H1 (cell line): ENCODE measurements around the gene CNPY3. TPM values are rescaled to one million over a fixed set of nuclear protein-coding genes. Genes with fewer than 3 reads are reported as not detected.

Experiments used
- CTCF ChIA-PET: fragments of 300-600 bp; sonication (Branson Sonifier 250); formaldehyde crosslinking; loops from one replicate; lab custom pipeline; 2021; ENCODE audit not compliant: partially characterized antibody; lab: Charles Lee
- POLR2A ChIA-PET: fragments of 300-600 bp; sonication (Branson Sonifier 250); formaldehyde crosslinking; loops from one replicate; lab custom pipeline; 2021; ENCODE audit warnings: inconsistent platforms; ENCODE audit not compliant: partially characterized antibody; lab: Charles Lee
- DNase-seq, 2 experiments: peaks; one replicate each; pipeline versions ENCODE4 v3.0.0 to v3.0.0-alpha.2; 2010 to 2022; ENCODE audit warnings: low spot score in 2 of 2, low read depth in 1 of 2, mixed read lengths in 1 of 2
- FAIRE-seq: peaks from 2 replicates; lab custom pipeline; 2011; peaks lifted over from hg19 to GRCh38; lab: Jason Lieb, UNC
- H2AFZ ChIP-seq: 2 replicates; pipeline ENCODE4 v1.8.1; 2012; ENCODE audit warnings: low read length, inconsistent platforms
- H2AK5ac ChIP-seq: 2 replicates; pipeline ENCODE4 v1.6.1; 2013; ENCODE audit warnings: low read depth, low read length
- H2BK120ac ChIP-seq: replicated peaks from 2 replicates; pipeline ENCODE3; 2013; ENCODE audit warnings: low read depth, low read length, inconsistent platforms
- H2BK12ac ChIP-seq: 2 replicates; pipeline ENCODE4 v1.6.1; 2013; ENCODE audit warnings: low read depth, low read length
- H2BK15ac ChIP-seq: 2 replicates; pipeline ENCODE4 v1.6.1; 2013; ENCODE audit warnings: low read length
- H2BK20ac ChIP-seq: 2 replicates; pipeline ENCODE4 v1.6.1; 2013; ENCODE audit warnings: low read length
- H2BK5ac ChIP-seq: 2 replicates; pipeline ENCODE4 v1.6.1; 2013; ENCODE audit warnings: low read depth, low read length
- H3K14ac ChIP-seq: 2 replicates; pipeline ENCODE4 v1.6.1; 2013; ENCODE audit warnings: inconsistent platforms; ENCODE audit not compliant: insufficient read length
- H3K18ac ChIP-seq: 2 replicates; pipeline ENCODE4 v1.6.1; 2013; ENCODE audit warnings: low read length; ENCODE audit errors: extremely low read depth
- H3K23ac ChIP-seq: 2 replicates; pipeline ENCODE4 v1.6.1; 2013; ENCODE audit warnings: inconsistent platforms; ENCODE audit not compliant: insufficient read length
- H3K23me2 ChIP-seq: 2 replicates; pipeline ENCODE4 v1.6.1; 2013; ENCODE audit warnings: low read depth, low read length
- H3K27ac ChIP-seq: 2 replicates; pipeline ENCODE4 v1.6.1; 2011; ENCODE audit warnings: low read depth, low read length, inconsistent platforms
- H3K27me3 ChIP-seq, 4 experiments: replicated peaks in 1 of 4; 1 replicate in 1 of 4; 2 replicates in 3 of 4; pipeline versions ENCODE4 v1.6.1 to v1.8.1; 2011 to 2013; ENCODE audit warnings: low read length in 3 of 4, mild to moderate bottlenecking in 3 of 4, inconsistent platforms in 2 of 4, mixed read lengths in 2 of 4, moderate library complexity in 1 of 4; ENCODE audit not compliant: control insufficient read depth in 3 of 4, insufficient read depth in 3 of 4; ENCODE audit errors: extremely low read depth in 1 of 4
- H3K36me3 ChIP-seq, 4 experiments: 2 replicates each; pipeline versions ENCODE4 v1.6.1 to v1.8.1; 2011 to 2013; ENCODE audit warnings: mild to moderate bottlenecking in 4 of 4, low read length in 3 of 4, moderate library complexity in 2 of 4, control low read depth in 1 of 4, inconsistent platforms in 1 of 4; ENCODE audit not compliant: insufficient read depth in 4 of 4, control insufficient read depth in 2 of 4
- H3K4ac ChIP-seq: replicated peaks from 2 replicates; pipeline ENCODE3; 2013; ENCODE audit warnings: low read length, low read depth, mixed read lengths, inconsistent platforms; ENCODE audit not compliant: insufficient read length
- H3K4me1 ChIP-seq, 4 experiments: replicated peaks in 1 of 4; 1 replicate in 1 of 4; 2 replicates in 3 of 4; pipeline versions ENCODE4 v1.6.1 to v1.8.1; 2011 to 2013; ENCODE audit warnings: low read length in 3 of 4, inconsistent platforms in 2 of 4, mixed read lengths in 1 of 4; ENCODE audit not compliant: insufficient read depth in 4 of 4, control insufficient read depth in 3 of 4
- H3K4me2 ChIP-seq, 2 experiments: 2 replicates each; pipeline versions ENCODE4 v1.6.1 to v1.8.1; 2011 to 2013; ENCODE audit warnings: low read depth in 2 of 2, low read length in 2 of 2, control low read depth in 1 of 2, inconsistent platforms in 1 of 2, mild to moderate bottlenecking in 1 of 2; ENCODE audit not compliant: insufficient read depth in 1 of 2
- H3K4me3 ChIP-seq, 4 experiments: fragments of 200-600, 300-600 bp in 1 of 4; sonication (generic), shearing (Covaris generic), sonication (Bioruptor Twin) in 1 of 4; 2 replicates each; pipeline versions ENCODE4 v1.5.1 to v1.8.1; 2011 to 2016; ENCODE audit warnings: low read length in 4 of 4, low read depth in 3 of 4, control low read depth in 2 of 4, inconsistent platforms in 2 of 4, mild to moderate bottlenecking in 2 of 4, mixed read lengths in 1 of 4, moderate library complexity in 1 of 4; ENCODE audit not compliant: insufficient read depth in 2 of 4; ENCODE audit errors: extremely low read depth in 1 of 4
- H3K56ac ChIP-seq: replicated peaks from 2 replicates; pipeline ENCODE3; 2013; ENCODE audit warnings: low read depth, mild to moderate bottlenecking, mixed read lengths, low read length, inconsistent platforms; ENCODE audit not compliant: insufficient read length
- H3K79me1 ChIP-seq: 2 replicates; pipeline ENCODE4 v1.6.1; 2013; ENCODE audit warnings: low read depth, low read length, control low read depth
- H3K79me2 ChIP-seq, 2 experiments: 2 replicates each; pipeline versions ENCODE4 v1.6.1 to v1.8.1; 2012 to 2013; ENCODE audit warnings: low read length in 2 of 2, mild to moderate bottlenecking in 2 of 2, inconsistent platforms in 1 of 2; ENCODE audit not compliant: insufficient read depth in 2 of 2, control insufficient read depth in 1 of 2
- H3K9ac ChIP-seq, 4 experiments: replicated peaks in 1 of 4; 1 replicate in 1 of 4; 2 replicates in 3 of 4; pipeline versions ENCODE4 v1.6.1 to v1.8.1; 2011 to 2013; ENCODE audit warnings: low read depth in 3 of 4, low read length in 3 of 4, control low read depth in 2 of 4, mild to moderate bottlenecking in 2 of 4, moderate library complexity in 2 of 4, inconsistent platforms in 1 of 4; ENCODE audit errors: extremely low read depth in 1 of 4
- H3K9me3 ChIP-seq, 2 experiments: 2 replicates each; pipeline versions ENCODE4 v1.6.1 to v1.8.1; 2012 to 2013; ENCODE audit warnings: mild to moderate bottlenecking in 2 of 2, moderate library complexity in 2 of 2, control low read depth in 1 of 2, inconsistent platforms in 1 of 2, low read depth in 1 of 2, low read length in 1 of 2, mixed read lengths in 1 of 2; ENCODE audit not compliant: insufficient read depth in 2 of 2
- H4K20me1 ChIP-seq, 2 experiments: replicated peaks in 1 of 2; 2 replicates each; pipeline versions ENCODE3 to v1.8.1; 2011 to 2013; ENCODE audit warnings: inconsistent platforms in 2 of 2, low read length in 2 of 2, mild to moderate bottlenecking in 1 of 2; ENCODE audit not compliant: insufficient read depth in 2 of 2, control insufficient read depth in 1 of 2
- H4K5ac ChIP-seq: 2 replicates; pipeline ENCODE4 v1.6.1; 2013; ENCODE audit warnings: low read length, low read depth, mixed read lengths, inconsistent platforms; ENCODE audit not compliant: insufficient read length
- H4K8ac ChIP-seq: 2 replicates; pipeline ENCODE4 v1.8.0; 2013; ENCODE audit warnings: mild to moderate bottlenecking, moderate library complexity, low read length, inconsistent platforms; ENCODE audit not compliant: insufficient read depth; ENCODE audit errors: extremely low read depth
- H4K91ac ChIP-seq: replicated peaks from 2 replicates; pipeline ENCODE3; 2013; ENCODE audit warnings: low read length, mixed read lengths, inconsistent platforms; ENCODE audit not compliant: insufficient read length
- ASH2L ChIP-seq: fragments of 200-600, 300-600 bp; sonication (generic); IDR thresholded peaks from one replicate; pipeline ENCODE4 v1.7.1; 2017; ENCODE audit warnings: low read length
- ATF2 ChIP-seq: IDR thresholded peaks from 2 replicates; pipeline ENCODE4 v1.6.1; 2012; ENCODE audit warnings: low read length, inconsistent platforms
- CEBPB ChIP-seq: IDR thresholded peaks from 2 replicates; pipeline ENCODE4 v1.6.1; 2012; ENCODE audit warnings: low read depth, low read length
- EGR1 ChIP-seq: IDR thresholded peaks from 2 replicates; pipeline ENCODE4 v1.6.1; 2011; ENCODE audit warnings: low read depth, low read length, borderline replicate concordance
- JUN ChIP-seq: IDR thresholded peaks from 2 replicates; pipeline ENCODE4 v1.6.1; 2011; ENCODE audit warnings: low read depth, mild to moderate bottlenecking, improper control_type of control experiment, low read length
- NRF1 ChIP-seq: IDR thresholded peaks from 2 replicates; pipeline ENCODE4 v1.6.1; 2011; ENCODE audit warnings: mild to moderate bottlenecking, low read depth, low read length, improper control_type of control experiment
- PHF8 ChIP-seq: fragments of 200-600 bp; sonication (generic); conservative IDR thresholded peaks from 2 replicates; pipeline ENCODE4 v1.7.1; 2012; ENCODE audit warnings: low read depth, mild to moderate bottlenecking, inconsistent platforms, low read length, moderate library complexity
- RAD21 ChIP-seq, 2 experiments: IDR thresholded peaks in 1 of 2; conservative IDR thresholded peaks in 1 of 2; 2 replicates each; pipeline ENCODE4 v1.6.1; 2011; ENCODE audit warnings: low read depth in 2 of 2, low read length in 2 of 2, improper control_type of control experiment in 1 of 2, inconsistent platforms in 1 of 2, mild to moderate bottlenecking in 1 of 2, moderate library complexity in 1 of 2
- RBBP5 ChIP-seq: IDR thresholded peaks from 2 replicates; pipeline ENCODE4 v1.7.1; 2012; ENCODE audit warnings: low read depth, mild to moderate bottlenecking, inconsistent platforms, low read length, moderate library complexity, borderline replicate concordance
- SUZ12 ChIP-seq: fragments of 200-600 bp; sonication (generic); IDR thresholded peaks from 2 replicates; pipeline ENCODE4 v1.6.1; 2012; ENCODE audit warnings: mild to moderate bottlenecking, inconsistent platforms, low read length, moderate library complexity, mixed read lengths
- TAF7 ChIP-seq: optimal IDR thresholded peaks from 2 replicates; pipeline ENCODE3; 2011; ENCODE audit warnings: low read depth, mild to moderate bottlenecking, inconsistent platforms, low read length, moderate library complexity, borderline replicate concordance
- YY1 ChIP-seq: IDR thresholded peaks from 2 replicates; pipeline ENCODE4 v1.6.1; 2011; ENCODE audit warnings: low read depth, mild to moderate bottlenecking, low read length
- whole genome bisulfite sequencing, 2 experiments: shearing (Covaris generic) in 1 of 2; methylation state at CpG; one replicate each; pipeline versions ENCODE4 v1.1.6 to v1.1.7; 2013 to 2015; ENCODE audit warnings: low lambda C conversion rate in 2 of 2, mixed read lengths in 2 of 2, inconsistent platforms in 1 of 2, low coverage in 1 of 2, missing lambda C conversion rate in 1 of 2; ENCODE audit not compliant: insufficient replicate concordance in 2 of 2, insufficient coverage in 1 of 2, insufficient read length in 1 of 2; ENCODE audit errors: extremely low coverage in 1 of 2, missing lambda C conversion rate in 1 of 2; 5-methylcytosine and 5-hydroxymethylcytosine counted together
- polyA plus RNA-seq, 7 experiments: library from polyadenylated mRNA; depleted of rRNA in 3 of 7; stranded (reverse) in 5 of 7; unstranded in 2 of 7; fragments of >200 nt in 5 of 7; fragments of 200-250 nt in 2 of 7; gene quantifications; 1 replicate in 5 of 7; 2 replicates in 1 of 7; 4 replicates in 1 of 7; pipeline versions ENCODE4 v1.2.1 to v1.2.3, GENCODE V29; 2011 to 2013; ENCODE audit warnings: missing spikeins in 2 of 7, mixed read lengths in 2 of 7
- total RNA-seq: library from RNA; stranded (reverse); fragmentation: NEBNext Ultra II Directional; extraction: Animal tissue kit (Norgen Biotek cat#: 25700); gene quantifications from 2 replicates; pipeline ENCODE4 v1.2.1, GENCODE V29; 2021

CNPY3 gene
- total and polyA plus RNA-seq, 2 of the 8 experiments (the other 6 are each of a cell fraction or from before 2014, with no cell fraction given): 49.6 to 64.5 TPM

- Histone ChIP-seq H3K18ac (no peak within 1 kb of the TSS), H4K5ac (no peak within 1 kb of the TSS), H3K27ac (no peak within 1 kb of the TSS), H3K79me2 (no peaks in the 10 kb centered on the region), H4K91ac (no peak within 1 kb of the TSS), H3K4me1 (0 out of 7 replicates have a peak, but pooled peaks cover 0 to 1% (median 0%) of the 10 kb centered on the region in 4 experiments), H3K56ac (no peak within 1 kb of the TSS), H2BK120ac (no peak within 1 kb of the TSS), H3K14ac (no peak within 1 kb of the TSS), H3K79me1 (no peaks in the 10 kb centered on the region), H3K9ac (no peak within 1 kb of the TSS), H3K27me3 (no peaks in the 10 kb centered on the region), H4K20me1 (no peaks in the 10 kb centered on the region), H3K4me3 (no peak within 1 kb of the TSS), H2BK15ac (no peak within 1 kb of the TSS), H3K36me3 (no peaks in the 10 kb centered on the region), H2AFZ (no peak within 1 kb of the TSS), H3K9me3 (no peaks in the 10 kb centered on the region), H4K8ac (no peak within 1 kb of the TSS; the same call in 1 of the 2 replicates), H3K23me2 (peaks cover 2% of the 10 kb centered on the region; the same call in 1 of the 2 replicates), H2BK12ac (no peak within 1 kb of the TSS), H2BK5ac (no peak within 1 kb of the TSS), H2AK5ac (no peak within 1 kb of the TSS), H2BK20ac (no peak within 1 kb of the TSS), H3K23ac (no peak within 1 kb of the TSS), H3K4ac (no peak within 1 kb of the TSS), H3K4me2 (no peak within 1 kb of the TSS)
- FAIRE-seq (no peak), DNase-seq (no peak)
- 96% methylated on average over 10 of the region's 10 CpGs; no CpG with 5 or more reads in 1 of the 2 experiments for WGBS, 2 experiments
- CTCF ChIA-PET: interaction anchor here (0.9 to 1.6 kb wide), 2 partner anchors 9 to 17 kb away, joined by 3 to 7 read pairs; no protein-coding TSS in a partner anchor
- POLR2A ChIA-PET: interaction anchor here (1.8 to 7.4 kb wide), 2 partner anchors 12 to 106 kb away, joined by 6 to 81 read pairs; partner anchors contain the start of genes CNPY3 and RRP36
- TF ChIP-seq NRF1 (no peak), CEBPB (no peak), TAF7 (no peak), RBBP5 (no peak), EGR1 (no peak), SUZ12 (no peak), ASH2L (no peak), YY1 (no peak), PHF8 (no peak), RAD21 (IDR thresholded peaks at IDR 0.05 in 1 of 2, conservative IDR thresholded peaks at IDR 0.05 in 1 of 2; ENCODE audit: low read depth in 2 of 2, low read length in 2 of 2) (no peak), ATF2 (no peak), JUN (no peak)
These were observed 13.5 kb upstream of the CNPY3 start, which contains the start of gene PTCRA for GRCh38 chr6:42915732-42916131. Gene PTCRA, plus strand, starts transcription at chr6:42916053. Its CDS starts 17 bp downstream, at chr6:42916070.
